Amygdala (tissue), 56 donors: Measurements from ENCODE around the gene CYSTM1.

Source experiments
- DNase-seq, 56 donors: peaks; one replicate each; lab custom pipeline; 2025; lab: John Stamatoyannopoulos, UW

Gene CYSTM1, protein sequence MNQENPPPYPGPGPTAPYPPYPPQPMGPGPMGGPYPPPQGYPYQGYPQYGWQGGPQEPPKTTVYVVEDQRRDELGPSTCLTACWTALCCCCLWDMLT

GRCh38 chr5:140174465-140175366 is at the start of gene CYSTM1:
Gene CYSTM1, plus strand, starts transcription at chr5:140175188. Its CDS starts 19,278 bp downstream, at chr5:140194466.
- peak; percentile 30 to 97 (median 87) for DNase-seq

- no peak for DNase-seq
Measured at GRCh38 chr5:140125637-140126036, 49.4 kb upstream of the CYSTM1 start, which contains the start of gene IGIP. Gene IGIP, plus strand, starts transcription at chr5:140125937. Its CDS starts 2,540 bp downstream, at chr5:140128477.

GRCh38 chr5:140126315-140127012 is 48.5 kb upstream of the CYSTM1 start:
- no peak for DNase-seq

DNA sequence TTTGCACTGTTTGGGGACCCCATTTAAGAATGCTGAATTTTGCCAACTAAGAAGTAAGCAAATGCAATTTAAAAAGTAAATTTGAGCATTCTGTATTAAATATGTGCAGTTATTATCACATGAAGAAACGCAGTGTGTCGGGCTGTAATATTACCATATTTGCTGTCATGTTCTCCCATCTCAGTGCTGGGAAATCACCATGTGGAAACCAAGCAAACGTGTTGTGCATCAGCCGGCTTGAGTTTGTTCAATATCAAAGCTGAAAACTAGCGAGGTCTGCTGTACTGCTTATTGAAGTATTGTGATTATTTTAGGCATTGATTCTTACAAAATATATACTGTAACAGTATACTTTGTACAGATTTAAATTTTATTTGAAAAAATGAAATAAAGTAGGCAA is 46.6 kb upstream of the CYSTM1 start:
- DNase-seq = no peak

- no peak for DNase-seq
Measured at GRCh38 chr5:140130949-140131733, 43.8 kb upstream of the CYSTM1 start.

DNA sequence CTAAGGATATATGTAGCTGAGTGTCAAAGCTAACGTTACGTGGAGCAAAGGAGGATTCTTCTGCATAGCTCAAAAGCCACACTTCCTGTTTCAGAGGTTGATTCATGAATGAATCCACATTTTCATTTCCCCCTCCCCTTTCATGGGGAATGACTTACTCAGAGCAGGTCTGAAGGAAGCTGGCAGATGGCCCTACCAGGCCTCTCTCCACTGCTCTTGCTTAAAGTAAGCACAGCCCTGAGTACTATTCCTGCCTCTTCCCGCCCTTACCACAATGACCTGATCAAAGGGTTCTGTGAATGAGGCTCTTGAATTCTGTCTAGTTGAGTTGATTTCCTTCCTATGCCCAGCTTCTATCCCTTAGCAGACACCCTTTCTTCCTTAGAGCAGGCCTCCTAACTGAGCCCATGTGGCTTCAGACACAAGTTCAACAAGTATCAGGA is 43.0 kb upstream of the CYSTM1 start:
- no peak for DNase-seq

DNA sequence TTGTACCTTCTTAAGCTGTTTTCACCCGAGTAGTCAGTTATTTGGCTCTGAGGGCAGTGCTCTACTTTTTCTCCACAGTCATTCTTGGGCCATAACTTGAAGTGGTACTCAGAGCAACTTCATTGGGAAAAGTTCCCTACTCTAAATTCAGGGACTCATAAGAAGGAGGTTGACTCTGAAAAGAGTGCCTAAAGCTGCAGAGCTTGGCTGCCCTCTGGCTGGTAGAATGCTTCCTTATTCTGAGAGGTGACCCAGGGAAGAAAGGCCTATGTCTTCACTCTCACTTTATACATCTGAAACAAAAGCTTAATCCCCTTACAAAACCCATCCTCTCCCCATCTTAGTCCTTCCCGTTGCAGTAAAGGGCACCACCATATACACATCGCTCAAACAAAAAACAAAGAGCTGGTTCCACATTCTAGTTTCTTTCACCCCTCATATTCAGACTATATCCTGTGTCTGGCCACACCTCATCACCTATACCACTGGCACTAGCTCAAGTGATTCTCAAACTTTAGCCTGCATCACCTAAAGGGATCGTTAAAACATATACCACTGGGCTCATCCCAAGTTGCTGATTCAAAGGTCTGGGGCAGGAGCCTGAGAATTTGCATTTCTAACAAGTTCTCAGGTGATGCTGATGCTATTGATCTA is 41.3 kb upstream of the CYSTM1 start:
- no peak for DNase-seq

DNA sequence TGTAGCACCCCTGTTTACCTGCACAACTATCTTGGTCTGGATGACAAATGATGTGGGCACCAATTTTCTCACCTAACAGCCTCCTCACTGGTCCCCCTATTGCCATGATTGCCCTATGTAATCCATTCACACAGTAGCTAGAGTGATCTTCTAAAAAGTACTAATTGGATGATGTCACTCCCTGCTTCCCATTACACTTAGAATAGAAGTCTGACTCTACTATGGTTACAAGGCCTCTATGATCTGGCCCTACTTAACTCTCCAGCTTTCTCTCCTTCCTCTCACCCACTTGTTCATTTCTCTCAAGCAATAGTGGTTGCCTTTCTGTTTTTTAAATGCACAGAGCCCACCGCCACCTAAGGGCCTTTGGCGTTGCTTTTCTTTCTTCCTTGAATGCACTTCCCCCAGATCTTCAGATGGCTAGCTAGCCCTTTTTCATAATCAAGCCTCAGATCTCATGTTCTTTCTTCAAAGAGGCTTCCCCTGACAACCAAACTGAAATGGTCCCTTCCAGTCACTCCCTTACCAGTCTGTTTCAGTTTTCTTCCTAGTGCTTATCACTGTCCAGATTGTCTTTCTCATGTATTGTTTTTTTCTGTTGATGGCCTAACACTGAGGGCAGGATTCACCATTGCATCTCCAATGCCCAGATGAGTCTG is 40.6 kb upstream of the CYSTM1 start:
- DNase-seq = no peak

DNA sequence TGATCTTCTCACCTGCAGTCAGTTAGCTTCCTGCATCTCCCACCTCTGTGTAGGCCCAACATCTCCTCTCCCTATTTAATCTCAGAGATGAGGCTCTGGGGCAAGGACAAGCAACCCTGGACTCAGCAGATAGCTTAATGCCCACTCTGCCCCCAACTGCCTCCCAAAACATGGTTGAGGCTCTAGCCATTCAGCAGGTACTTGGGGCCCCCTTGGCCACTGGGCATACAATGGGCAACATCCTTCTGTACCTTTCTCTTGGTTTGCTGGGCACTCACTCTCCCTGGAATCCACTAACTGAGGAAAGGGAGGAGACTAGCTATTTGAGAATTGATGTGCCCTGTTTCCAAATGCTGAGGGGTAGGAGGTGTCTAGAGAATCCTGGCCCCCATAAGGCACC is 39.9 kb upstream of the CYSTM1 start:
- no peak for DNase-seq

- DNase-seq = no peak
Measured at GRCh38 chr5:140136624-140137023, 38.4 kb upstream of the CYSTM1 start.

GRCh38 chr5:140140435-140140834 is 34.6 kb upstream of the CYSTM1 start:
- DNase-seq = no peak

- DNase-seq = no peak
Measured at GRCh38 chr5:140141241-140141640, 33.7 kb upstream of the CYSTM1 start.

DNA sequence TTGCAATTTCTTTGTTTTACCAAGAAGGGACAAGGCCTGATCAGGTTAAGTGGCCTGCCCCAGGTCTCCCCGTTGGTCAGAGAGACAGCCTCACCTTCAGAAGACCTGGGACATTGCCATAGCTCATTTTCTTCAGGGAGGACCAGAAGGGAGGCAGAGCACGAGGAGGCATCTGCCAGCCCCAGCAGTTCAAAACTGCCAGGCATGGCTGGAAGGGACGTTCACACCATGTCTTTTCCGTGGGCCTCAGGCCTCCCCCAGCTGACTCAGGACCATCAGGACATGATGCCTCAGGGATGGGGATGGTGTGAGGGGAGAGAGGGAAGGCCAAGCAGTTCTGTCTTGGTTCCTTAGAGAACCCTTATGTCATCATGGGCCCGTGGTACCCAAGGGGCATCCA is 32.7 kb upstream of the CYSTM1 start:
- DNase-seq = no peak

GRCh38 chr5:140142856-140143255 is 32.1 kb upstream of the CYSTM1 start:
- DNase-seq = no peak

- no peak for DNase-seq
Measured at GRCh38 chr5:140143521-140144258, 31.3 kb upstream of the CYSTM1 start.

- no peak for DNase-seq
Measured at GRCh38 chr5:140145256-140145655, 29.7 kb upstream of the CYSTM1 start.

- peak in 28 of 56 donors; percentile 12 to 72 (median 39) for DNase-seq
Measured at GRCh38 chr5:140145818-140146522, 29.0 kb upstream of the CYSTM1 start.

DNA sequence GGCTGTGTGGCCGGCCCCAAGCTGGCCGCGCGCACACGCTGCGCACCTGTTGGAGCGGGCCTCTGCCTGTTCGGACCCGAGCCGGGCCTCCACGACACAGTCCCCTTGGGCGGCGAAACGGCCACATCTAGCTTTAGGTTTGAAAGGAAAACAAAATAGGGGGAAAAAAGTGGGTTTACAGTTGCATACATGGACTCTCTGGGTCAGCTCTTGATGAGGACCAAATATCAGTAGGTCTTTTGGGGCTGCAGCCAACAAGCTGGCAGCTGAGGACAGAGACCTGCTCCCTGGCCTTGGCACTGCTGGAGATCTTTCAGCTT is 28.5 kb upstream of the CYSTM1 start:
- DNase-seq = no peak
